K562 (cell line): ENCODE data around the gene BCAS4. TPM values are rescaled to one million over a fixed set of nuclear protein-coding genes. Genes with fewer than 3 reads are reported as not detected.

Source experiments
- ATAC-seq: fragments of 200-7000 bp; cut with Tn5 transposase; 3 replicates; pipeline ENCODE4 v1.9.1; 2020; ENCODE audit warnings: moderate library complexity
- BruUV-seq: library from RNA; stranded (reverse); fragments of 400-500 nt; replicated peaks from 2 replicates; lab custom pipeline; 2021; lab: Mats Ljungman, UMichigan
- CTCF ChIA-PET: fragments of 300-600 bp; formaldehyde crosslinking; extraction: SDS; loops from one replicate; lab custom pipeline; 2021; ENCODE audit warnings: low intra/inter-chr PET ratio; lab: Yijun Ruan, JAX
- POLR2A ChIA-PET: fragments of 300-600, 350-650 bp; sonication (Branson Sonifier 250); formaldehyde crosslinking; extraction: SDS; loops from one replicate; lab custom pipeline; 2021; ENCODE audit warnings: antibody characterized with exemption, inconsistent platforms; lab: Yijun Ruan, JAX
- DNase-seq, 4 experiments: peaks; one replicate each; pipeline versions ENCODE4 v3.0.0 to v3.0.0-alpha.2; 2011 to 2018; ENCODE audit warnings: low spot score in 3 of 4, mixed read lengths in 3 of 4; ENCODE audit errors: extremely low read depth in 1 of 4
- FAIRE-seq: peaks from 2 replicates; lab custom pipeline; 2011; peaks lifted over from hg19 to GRCh38; lab: Jason Lieb, UNC
- H2AFZ ChIP-seq: 2 replicates; pipeline ENCODE4 v1.6.0; 2011; ENCODE audit warnings: low read depth, low read length, control low read depth, inconsistent platforms
- H3K27ac ChIP-seq: fragments of 200-600 bp; 3 replicates; pipeline ENCODE4 v1.8.0; 2011; ENCODE audit warnings: low read depth, mild to moderate bottlenecking, control low read depth, inconsistent platforms, low read length, moderate library complexity, mixed read lengths; ENCODE audit errors: extremely low read depth
- H3K27me3 ChIP-seq, 2 experiments: fragments of 300-600 bp in 1 of 2; 2 replicates in 1 of 2; 3 replicates in 1 of 2; pipeline versions ENCODE4 v1.6.0 to v1.8.0; 2011; ENCODE audit warnings: inconsistent platforms in 2 of 2, low read length in 2 of 2, mild to moderate bottlenecking in 1 of 2, mixed read lengths in 1 of 2, moderate library complexity in 1 of 2; ENCODE audit not compliant: control insufficient read depth in 2 of 2, insufficient read depth in 2 of 2
- H3K36me3 ChIP-seq: fragments of 300-600 bp; 3 replicates; pipeline ENCODE4 v1.8.0; 2011; ENCODE audit warnings: mild to moderate bottlenecking, low read length, inconsistent platforms; ENCODE audit not compliant: control insufficient read depth, insufficient read depth
- H3K4me1 ChIP-seq, 2 experiments: fragments of 200-600 bp in 1 of 2; replicated peaks in 1 of 2; 2 replicates in 1 of 2; 3 replicates in 1 of 2; pipeline versions ENCODE4 v1.5.1 to v1.8.0; 2011; ENCODE audit warnings: inconsistent platforms in 2 of 2, low read length in 2 of 2, mild to moderate bottlenecking in 1 of 2, mixed read lengths in 1 of 2, moderate library complexity in 1 of 2; ENCODE audit not compliant: control insufficient read depth in 2 of 2, insufficient read depth in 2 of 2
- H3K4me2 ChIP-seq: 2 replicates; pipeline ENCODE4 v1.6.1; 2011; ENCODE audit warnings: low read length, control low read depth, inconsistent platforms, mixed read lengths; ENCODE audit not compliant: insufficient read depth
- H3K4me3 ChIP-seq: fragments of 200-600 bp; sonication (generic), shearing (Covaris generic); 2 replicates; pipeline ENCODE4 v1.5.1; 2016; ENCODE audit warnings: control low read depth, inconsistent platforms
- H3K79me2 ChIP-seq: fragments of 200-600 bp; 3 replicates; pipeline ENCODE4 v1.8.0; 2011; ENCODE audit warnings: low read length, inconsistent platforms; ENCODE audit not compliant: control insufficient read depth, insufficient read depth
- H3K9ac ChIP-seq, 2 experiments: 2 replicates each; pipeline versions ENCODE4 v1.6.0 to v1.6.1; 2011; ENCODE audit warnings: low read depth in 2 of 2, low read length in 2 of 2, control low read depth in 1 of 2, inconsistent platforms in 1 of 2, mild to moderate bottlenecking in 1 of 2, mixed read lengths in 1 of 2; ENCODE audit not compliant: insufficient read depth in 1 of 2
- H3K9me1 ChIP-seq: one replicate; pipeline ENCODE4 v1.6.0; 2011; ENCODE audit warnings: inconsistent platforms, mild to moderate bottlenecking, low read length, moderate library complexity; ENCODE audit not compliant: control insufficient read depth, insufficient read depth
- H3K9me3 ChIP-seq: replicated peaks from 2 replicates; pipeline ENCODE4 v1.5.1; 2011; ENCODE audit warnings: low read depth, low read length, inconsistent platforms; ENCODE audit not compliant: control insufficient read depth, insufficient read depth
- H4K20me1 ChIP-seq: replicated peaks from 2 replicates; pipeline ENCODE4 v1.6.1; 2011; ENCODE audit warnings: low read length, inconsistent platforms, mixed read lengths; ENCODE audit not compliant: control insufficient read depth, insufficient read depth
- CREB1 ChIP-seq, 2 experiments: sonication (generic) in 1 of 2; formaldehyde crosslinking in 1 of 2; IDR thresholded peaks; 2 replicates each; pipeline versions ENCODE4 v1.6.1 to v1.8.0; 2012 to 2022; ENCODE audit warnings: inconsistent platforms in 1 of 2, mild to moderate bottlenecking in 1 of 2, missing genetic modification reagents in 1 of 2, moderate library complexity in 1 of 2
- WGBS: fragments of 100-300 bp; shearing (Covaris generic); methylation state at CpG from one replicate; pipeline ENCODE4 v1.1.6; 2016; ENCODE audit warnings: low coverage, mixed read lengths; ENCODE audit not compliant: insufficient coverage; ENCODE audit errors: missing lambda C conversion rate; 5-methylcytosine and 5-hydroxymethylcytosine counted together
- in situ Hi-C: fragments of 300-500 bp; cut with MboI; formaldehyde crosslinking; loops from 4 replicates; pipeline ENCODE4 v1.15.0; 2018; ENCODE audit warnings: inconsistent platforms, mixed read lengths
- intact Hi-C: fragments of 100-400 bp; cut with micrococcal nuclease; formaldehyde crosslinking; loops from 2 replicates; pipeline ENCODE4 v1.14.2; 2022
- polyA plus RNA-seq, 8 experiments: library from polyadenylated mRNA; depleted of rRNA in 4 of 8; stranded (reverse) in 5 of 8; unstranded in 3 of 8; fragments of >200 nt; fragmentation: Nextera tagmentation in 2 of 8; fragmentation: Illumina TruSeq in 1 of 8; extraction: Ambion mirVana in 2 of 8; extraction: Trizol in 1 of 8; gene quantifications; 2 replicates each; pipeline versions ENCODE4 v1.2.1 to v1.2.3, GENCODE V29; 2011 to 2014; ENCODE audit warnings: inconsistent platforms in 1 of 8, missing spikeins in 1 of 8
- total RNA-seq, 7 experiments: library from RNA; depleted of rRNA in 6 of 7; stranded (reverse); fragments of >200 nt in 6 of 7; fragmentation: Illumina TruSeq in 2 of 7; extraction: Trizol in 2 of 7; gene quantifications; 2 replicates each; pipeline versions ENCODE4 v1.2.1 to v1.2.3, GENCODE V29; 2011 to 2021; ENCODE audit warnings: low replicate concordance in 1 of 7
- TF ChIP-seq, protein P1 (sequence below): fragments of 450-650 bp; IDR thresholded peaks from 2 replicates; pipeline ENCODE4 v1.6.1; 2018; ENCODE audit not compliant: partially characterized antibody

The BCAS4 gene
- total and polyA plus RNA-seq, 9 of the 15 experiments (the other 6 are each of a cell fraction or from before 2014, with no cell fraction given), result 0.15 to 2.3 (median 0.47) TPM

DNA sequence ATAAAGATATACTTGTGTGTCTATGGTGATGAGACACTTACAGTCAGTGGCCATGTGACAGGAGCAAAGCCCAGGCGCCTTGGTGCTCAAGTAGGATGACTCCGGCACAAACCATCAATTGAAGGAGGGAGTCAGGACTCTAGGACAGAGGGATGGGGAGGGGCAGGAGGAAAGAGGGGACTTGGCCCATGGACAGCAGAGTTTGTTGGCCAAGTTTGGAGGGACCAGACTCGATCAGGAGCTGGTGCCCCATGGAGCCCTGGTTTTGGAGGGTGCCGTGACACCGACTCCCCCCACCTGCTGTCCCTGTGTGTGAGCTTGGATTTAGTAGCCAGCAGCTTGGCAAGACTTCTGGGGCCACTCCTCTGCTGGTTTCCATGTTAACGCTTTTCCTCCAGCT, 70.3 kb downstream of the BCAS4 start:
- H3K27me3 ChIP-seq, result peaks cover 3 to 13% of the 10 kb centered on the region in 2 experiments; a peak in 2 of 5 replicates
- 28% methylated on average over 6 of the region's 6 CpGs for WGBS
- H3K27ac ChIP-seq, result no peak overlapping the region
- in situ Hi-C loops, result no loop called here
- no peak for DNase-seq
- no peaks in the 10 kb centered on the region; the same call in 1 of the 2 replicates for H4K20me1 ChIP-seq
- H3K4me2 ChIP-seq, result no peak overlapping the region
- H3K79me2 ChIP-seq, result no peaks in the 10 kb centered on the region
- H3K4me3 ChIP-seq, result no peak overlapping the region
- no peak for ATAC-seq
- H3K4me1 ChIP-seq, result peaks cover 0 to 8% of the 10 kb centered on the region in 2 experiments; a peak in 2 of 5 replicates
- H3K36me3 ChIP-seq, result no peaks in the 10 kb centered on the region
- intact Hi-C loops, result no loop called here
- ChIA-PET POLR2A (interaction anchor here (0.9 to 1.5 kb wide), 3 partner anchors 9 to 66 kb away, joined by 3 to 7 read pairs (median 3); partner anchors contain the start of gene ADNP), CTCF (no interaction called here)
- H2AFZ ChIP-seq, result no peak overlapping the region
- TF ChIP-seq, protein P1, sequence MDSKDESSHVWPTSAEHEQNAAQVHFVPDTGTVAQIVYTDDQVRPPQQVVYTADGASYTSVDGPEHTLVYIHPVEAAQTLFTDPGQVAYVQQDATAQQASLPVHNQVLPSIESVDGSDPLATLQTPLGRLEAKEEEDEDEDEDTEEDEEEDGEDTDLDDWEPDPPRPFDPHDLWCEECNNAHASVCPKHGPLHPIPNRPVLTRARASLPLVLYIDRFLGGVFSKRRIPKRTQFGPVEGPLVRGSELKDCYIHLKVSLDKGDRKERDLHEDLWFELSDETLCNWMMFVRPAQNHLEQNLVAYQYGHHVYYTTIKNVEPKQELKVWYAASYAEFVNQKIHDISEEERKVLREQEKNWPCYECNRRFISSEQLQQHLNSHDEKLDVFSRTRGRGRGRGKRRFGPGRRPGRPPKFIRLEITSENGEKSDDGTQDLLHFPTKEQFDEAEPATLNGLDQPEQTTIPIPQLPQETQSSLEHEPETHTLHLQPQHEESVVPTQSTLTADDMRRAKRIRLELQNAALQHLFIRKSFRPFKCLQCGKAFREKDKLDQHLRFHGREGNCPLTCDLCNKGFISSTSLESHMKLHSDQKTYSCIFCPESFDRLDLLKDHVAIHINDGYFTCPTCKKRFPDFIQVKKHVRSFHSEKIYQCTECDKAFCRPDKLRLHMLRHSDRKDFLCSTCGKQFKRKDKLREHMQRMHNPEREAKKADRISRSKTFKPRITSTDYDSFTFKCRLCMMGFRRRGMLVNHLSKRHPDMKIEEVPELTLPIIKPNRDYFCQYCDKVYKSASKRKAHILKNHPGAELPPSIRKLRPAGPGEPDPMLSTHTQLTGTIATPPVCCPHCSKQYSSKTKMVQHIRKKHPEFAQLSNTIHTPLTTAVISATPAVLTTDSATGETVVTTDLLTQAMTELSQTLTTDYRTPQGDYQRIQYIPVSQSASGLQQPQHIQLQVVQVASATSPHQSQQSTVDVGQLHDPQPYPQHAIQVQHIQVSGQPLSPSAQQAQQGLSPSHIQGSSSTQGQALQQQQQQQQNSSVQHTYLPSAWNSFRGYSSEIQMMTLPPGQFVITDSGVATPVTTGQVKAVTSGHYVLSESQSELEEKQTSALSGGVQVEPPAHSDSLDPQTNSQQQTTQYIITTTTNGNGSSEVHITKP, result peak; percentile 92
- TF ChIP-seq CREB1 (IDR thresholded peaks at IDR 0.05), result no peak
- TF ChIP-seq CREB1 (CRISPR knock-in tag; IDR thresholded peaks at IDR 0.05), result no peak
- FAIRE-seq, result no peak
- no peaks in the 10 kb centered on the region for H3K9me1 ChIP-seq
- H3K9ac ChIP-seq, result no peak overlapping the region
- H3K9me3 ChIP-seq, result no peaks in the 10 kb centered on the region
- BruUV-seq, result no TSS peak
